WTC11 (cell line): ENCODE results near the gene CHPF2. TPM values are rescaled to one million over a fixed set of nuclear protein-coding genes. Genes with fewer than 3 reads are reported as not detected.

ENCODE experiments used
- ATAC-seq: fragments of 200-7000 bp; cut with Tn5 transposase; 2 replicates; pipeline ENCODE4 v1.10.0; 2021; ENCODE audit warnings: mild to moderate bottlenecking, moderate library complexity
- CTCF ChIA-PET: fragments of 300-600 bp; sonication (Branson Sonifier 250); formaldehyde crosslinking; loops from one replicate; lab custom pipeline; 2021; ENCODE audit warnings: antibody characterized with exemption; lab: Charles Lee
- POLR2A ChIA-PET: fragments of 350-600 bp; sonication (Branson Sonifier 250); formaldehyde crosslinking; loops from one replicate; lab custom pipeline; 2021; ENCODE audit warnings: antibody characterized with exemption; lab: Charles Lee
- DNase-seq: peaks from one replicate; pipeline ENCODE4 v3.0.0; 2021; ENCODE audit warnings: low spot score
- H3K27ac Mint-ChIP-seq: 2 replicates; pipeline ENCODE4 v1.8.0; 2021; ENCODE audit warnings: mixed read lengths
- H3K27me3 Mint-ChIP-seq: 2 replicates; pipeline ENCODE4 v1.8.0; 2021; ENCODE audit warnings: low read depth, mild to moderate bottlenecking, moderate library complexity, mixed read lengths
- H3K36me3 Mint-ChIP-seq: 2 replicates; pipeline ENCODE4 v1.8.0; 2021; ENCODE audit warnings: mixed read lengths
- H3K4me1 Mint-ChIP-seq: 2 replicates; pipeline ENCODE4 v1.8.0; 2022; ENCODE audit warnings: mixed read lengths
- H3K4me3 Mint-ChIP-seq: 2 replicates; pipeline ENCODE4 v1.8.0; 2021; ENCODE audit warnings: mild to moderate bottlenecking, moderate library complexity, mixed read lengths
- H3K9me3 Mint-ChIP-seq: 2 replicates; pipeline ENCODE4 v1.8.0; 2021; ENCODE audit warnings: mixed read lengths
- AFF4 ChIP-seq: sonication (generic); formaldehyde crosslinking; IDR thresholded peaks from 2 replicates; pipeline ENCODE4 v1.8.1; 2023; ENCODE audit warnings: mild to moderate bottlenecking, missing genetic modification reagents, borderline replicate concordance
- CBFB ChIP-seq: sonication (generic); formaldehyde crosslinking; IDR thresholded peaks from 2 replicates; pipeline ENCODE4 v1.8.1; 2022; ENCODE audit warnings: mild to moderate bottlenecking, low read depth, missing genetic modification reagents
- E2F4 ChIP-seq: sonication (generic); formaldehyde crosslinking; IDR thresholded peaks from 2 replicates; pipeline ENCODE4 v1.8.1; 2022; ENCODE audit warnings: low read depth, mild to moderate bottlenecking, moderate library complexity, missing genetic modification reagents, borderline replicate concordance
- ELF4 ChIP-seq: sonication (generic); formaldehyde crosslinking; IDR thresholded peaks from 2 replicates; pipeline ENCODE4 v1.8.1; 2022; ENCODE audit warnings: low read depth, mild to moderate bottlenecking, moderate library complexity, missing genetic modification reagents
- ERG ChIP-seq: fragments of 250-450 bp; sonication (Bioruptor Pico); IDR thresholded peaks from 2 replicates; pipeline ENCODE4 v1.8.0; 2021; ENCODE audit warnings: mild to moderate bottlenecking
- FOXP4 ChIP-seq: sonication (generic); formaldehyde crosslinking; IDR thresholded peaks from 2 replicates; pipeline ENCODE4 v1.8.0; 2022; ENCODE audit warnings: mild to moderate bottlenecking, missing genetic modification reagents
- GABPB1 ChIP-seq: sonication (generic); formaldehyde crosslinking; IDR thresholded peaks from 2 replicates; pipeline ENCODE4 v1.8.1; 2023; ENCODE audit warnings: mild to moderate bottlenecking, missing genetic modification reagents
- HMGA2 ChIP-seq: fragments of 250-450 bp; sonication (Bioruptor Pico); IDR thresholded peaks from 2 replicates; pipeline ENCODE4 v1.4.0; 2021; ENCODE audit warnings: mild to moderate bottlenecking, moderate library complexity
- IRF1 ChIP-seq: sonication (generic); formaldehyde crosslinking; IDR thresholded peaks from 2 replicates; pipeline ENCODE4 v1.8.0; 2023; ENCODE audit warnings: missing genetic modification reagents
- JUN ChIP-seq: sonication (generic); formaldehyde crosslinking; IDR thresholded peaks from 2 replicates; pipeline ENCODE4 v1.8.0; 2023; ENCODE audit warnings: mild to moderate bottlenecking, missing genetic modification reagents
- NFE2L1 ChIP-seq: sonication (generic); formaldehyde crosslinking; IDR thresholded peaks from 2 replicates; pipeline ENCODE4 v1.8.1; 2023; ENCODE audit warnings: missing genetic modification reagents
- SOX15 ChIP-seq: fragments of 250-450 bp; sonication (Bioruptor Pico); IDR thresholded peaks from 2 replicates; pipeline ENCODE4 v1.9.0; 2021; ENCODE audit warnings: mild to moderate bottlenecking
- TEAD1 ChIP-seq: sonication (generic); formaldehyde crosslinking; IDR thresholded peaks from 2 replicates; pipeline ENCODE4 v1.8.0; 2022; ENCODE audit warnings: mild to moderate bottlenecking, missing genetic modification reagents
- ZBTB21 ChIP-seq: sonication (generic); formaldehyde crosslinking; IDR thresholded peaks from 2 replicates; pipeline ENCODE4 v1.8.1; 2023; ENCODE audit warnings: mild to moderate bottlenecking, missing genetic modification reagents, borderline replicate concordance
- ZNF219 ChIP-seq: sonication (generic); formaldehyde crosslinking; IDR thresholded peaks from 2 replicates; pipeline ENCODE4 v1.8.0; 2023; ENCODE audit warnings: missing genetic modification reagents, mild to moderate bottlenecking, borderline replicate concordance
- total RNA-seq: library from RNA; stranded (reverse); gene quantifications from 3 replicates; pipeline ENCODE4 v1.2.3, GENCODE V29; 2021

The CHPF2 gene
- total RNA-seq, 1 experiment from 2014 or later, result 30.7 TPM

GRCh38 chr7:151274936-151275812 lies 42.9 kb downstream of the CHPF2 start:
- TF ChIP-seq FOXP4 (CRISPR knock-in tag), result no peak
- no peak for TF ChIP-seq E2F4
- TF ChIP-seq HMGA2 (CRISPR knock-in tag), result no peak
- no peak for TF ChIP-seq GABPB1 (CRISPR knock-in tag)
- no peak for TF ChIP-seq AFF4 (CRISPR knock-in tag)
- no peak for TF ChIP-seq ERG (CRISPR knock-in tag)
- no peak for TF ChIP-seq JUN (CRISPR knock-in tag)
- TF ChIP-seq ZBTB21, result no peak
- no peak for TF ChIP-seq IRF1 (CRISPR knock-in tag)
- TF ChIP-seq CBFB (CRISPR knock-in tag), result no peak
- TF ChIP-seq TEAD1 (CRISPR knock-in tag), result no peak
- no peak for TF ChIP-seq ZNF219 (CRISPR knock-in tag)
- no peak for TF ChIP-seq SOX15
- no peak for TF ChIP-seq ELF4
- TF ChIP-seq NFE2L1 (CRISPR knock-in tag), result no peak
- TF ChIP-seq, all 79 proteins: peak for 0
- POLR2A ChIA-PET, result interaction anchor here (0.5 kb wide), 1 partner anchor 29 kb away, joined by 3 read pairs; no protein-coding TSS in a partner anchor
- Mint-ChIP-seq H3K4me1 (peaks cover 18% of the 10 kb centered on the region), H3K36me3 (no peaks in the 10 kb centered on the region), H3K27ac (no peak overlapping the region), H3K9me3 (no peaks in the 10 kb centered on the region), H3K4me3 (peak overlapping the region; percentile 52), H3K27me3 (peaks cover 44% of the 10 kb centered on the region)
- ATAC-seq (no peak), DNase-seq (no peak)
- CTCF ChIA-PET, result interaction anchor here (0.6 to 2.0 kb wide), 6 partner anchors 29 to 151 kb away, joined by 3 to 6 read pairs (median 4); partner anchors contain the start of gene ABCF2
